Measurements from ENCODE around the gene SENP2. TPM values are rescaled to one million over a fixed set of nuclear protein-coding genes. Genes with fewer than 3 reads are reported as not detected.
A peak's percentile ranks its signal among the peaks of the same experiment; 100 is the strongest.

The SENP2 gene
- total RNA-seq, 1 donor from 2014 or later: 52.3 TPM

DNA sequence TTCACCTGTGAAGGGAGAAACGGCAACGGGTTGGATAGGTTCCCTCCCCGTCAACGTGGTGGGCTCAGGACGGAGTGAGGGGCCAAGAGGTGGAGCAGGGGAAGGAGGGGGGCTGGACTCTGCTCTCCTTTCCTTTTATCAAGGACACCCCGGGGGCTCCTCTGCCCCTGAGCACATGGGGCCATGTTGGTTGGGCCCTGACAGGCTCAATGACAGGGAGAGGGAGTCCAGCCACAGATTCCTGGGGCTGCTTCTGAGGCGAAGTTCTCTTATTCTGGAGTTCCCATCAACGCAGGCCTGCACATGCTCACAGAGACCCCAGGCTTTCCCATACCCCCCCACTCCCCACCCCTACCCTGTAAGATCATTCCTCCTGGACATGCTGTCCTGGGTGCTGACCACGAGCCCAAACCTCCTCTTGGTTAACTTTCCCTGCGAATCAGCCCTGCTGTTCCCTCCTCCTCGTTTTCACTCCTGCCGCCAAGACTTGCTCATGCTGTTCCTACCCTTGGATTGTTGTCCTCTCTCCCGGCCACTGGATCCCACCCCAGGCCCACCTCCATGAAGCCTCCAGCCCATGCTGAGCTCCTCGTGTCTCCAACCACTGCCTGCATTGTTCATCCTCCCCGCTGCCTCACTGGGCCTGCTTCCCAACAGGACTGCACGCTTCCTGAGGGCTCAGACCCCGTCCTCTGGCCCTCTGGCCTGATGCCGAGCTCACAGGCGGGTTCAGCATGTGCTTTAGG is 61.2 kb downstream of the SENP2 start:
- H3K9me3 Mint-ChIP-seq (ENCODE audit: low read depth): no peaks in the 10 kb centered on the region
- no peaks in the 10 kb centered on the region for H3K27me3 Mint-ChIP-seq
- H3K36me3 Mint-ChIP-seq (ENCODE audit: insufficient read depth): peaks cover 32% of the 10 kb centered on the region
- no peak for DNase-seq (ENCODE audit: low spot score, unreplicated experiment)
- TF ChIP-seq, protein P1, sequence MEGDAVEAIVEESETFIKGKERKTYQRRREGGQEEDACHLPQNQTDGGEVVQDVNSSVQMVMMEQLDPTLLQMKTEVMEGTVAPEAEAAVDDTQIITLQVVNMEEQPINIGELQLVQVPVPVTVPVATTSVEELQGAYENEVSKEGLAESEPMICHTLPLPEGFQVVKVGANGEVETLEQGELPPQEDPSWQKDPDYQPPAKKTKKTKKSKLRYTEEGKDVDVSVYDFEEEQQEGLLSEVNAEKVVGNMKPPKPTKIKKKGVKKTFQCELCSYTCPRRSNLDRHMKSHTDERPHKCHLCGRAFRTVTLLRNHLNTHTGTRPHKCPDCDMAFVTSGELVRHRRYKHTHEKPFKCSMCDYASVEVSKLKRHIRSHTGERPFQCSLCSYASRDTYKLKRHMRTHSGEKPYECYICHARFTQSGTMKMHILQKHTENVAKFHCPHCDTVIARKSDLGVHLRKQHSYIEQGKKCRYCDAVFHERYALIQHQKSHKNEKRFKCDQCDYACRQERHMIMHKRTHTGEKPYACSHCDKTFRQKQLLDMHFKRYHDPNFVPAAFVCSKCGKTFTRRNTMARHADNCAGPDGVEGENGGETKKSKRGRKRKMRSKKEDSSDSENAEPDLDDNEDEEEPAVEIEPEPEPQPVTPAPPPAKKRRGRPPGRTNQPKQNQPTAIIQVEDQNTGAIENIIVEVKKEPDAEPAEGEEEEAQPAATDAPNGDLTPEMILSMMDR (IDR thresholded peaks at IDR 0.05; ENCODE audit: unreplicated experiment): no peak
- peak overlapping the region; percentile 7 for H3K27ac Mint-ChIP-seq
- no peak overlapping the region for H3K4me3 Mint-ChIP-seq (ENCODE audit: low read depth)
- no peaks in the 10 kb centered on the region for H3K4me1 Mint-ChIP-seq (ENCODE audit: low read depth)

DNA sequence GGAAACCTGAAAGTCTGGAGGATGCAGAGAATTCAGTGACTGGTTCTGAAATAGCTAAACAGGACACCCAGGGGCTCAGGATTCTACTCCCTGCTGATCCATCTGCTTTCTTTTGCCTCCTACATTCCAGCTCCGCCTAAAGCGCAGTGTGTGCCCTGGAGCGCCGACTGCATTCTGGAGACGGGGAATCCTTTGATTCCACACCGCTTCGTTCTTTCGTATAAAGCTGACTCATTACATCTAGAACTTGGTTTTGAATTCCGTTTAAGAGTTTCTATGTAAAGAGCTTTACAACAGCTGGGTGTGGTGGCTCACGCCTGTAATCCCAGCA is 61.8 kb downstream of the SENP2 start:
- H3K4me1 Mint-ChIP-seq (ENCODE audit: low read depth): no peaks in the 10 kb centered on the region
- H3K27ac Mint-ChIP-seq: no peak overlapping the region
- DNase-seq (ENCODE audit: low spot score, unreplicated experiment): no peak
- H3K36me3 Mint-ChIP-seq (ENCODE audit: insufficient read depth): peaks cover 35% of the 10 kb centered on the region
- H3K9me3 Mint-ChIP-seq (ENCODE audit: low read depth): no peaks in the 10 kb centered on the region
- no peaks in the 10 kb centered on the region for H3K27me3 Mint-ChIP-seq
- H3K4me3 Mint-ChIP-seq (ENCODE audit: low read depth): no peak overlapping the region
- TF ChIP-seq, protein P1 (IDR thresholded peaks at IDR 0.05; ENCODE audit: unreplicated experiment): no peak

DNA sequence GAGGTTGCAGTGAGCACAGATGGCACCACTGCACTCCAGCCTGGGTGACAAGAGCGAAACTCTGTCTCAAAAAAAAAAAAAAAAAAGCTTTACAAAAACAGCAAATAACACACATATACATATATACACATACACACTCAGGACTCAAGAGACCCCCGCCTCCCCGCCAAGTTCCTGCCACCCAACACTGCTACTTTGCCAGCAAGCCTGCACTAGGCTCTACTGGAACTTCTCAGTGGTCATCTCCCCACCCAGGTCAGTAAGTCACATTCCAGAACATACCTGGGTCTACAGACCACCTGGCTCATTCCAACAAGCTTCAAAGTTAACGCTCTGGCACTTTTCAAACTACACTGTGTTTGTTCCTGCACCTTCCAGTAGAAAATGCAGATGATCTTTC is 62.3 kb downstream of the SENP2 start:
- DNase-seq (ENCODE audit: low spot score, unreplicated experiment): no peak
- Mint-ChIP-seq H3K27ac (peak overlapping the region; percentile 6), H3K4me1 (ENCODE audit: low read depth) (no peaks in the 10 kb centered on the region), H3K9me3 (ENCODE audit: low read depth) (no peaks in the 10 kb centered on the region), H3K36me3 (ENCODE audit: insufficient read depth) (peaks cover 32% of the 10 kb centered on the region), H3K4me3 (ENCODE audit: low read depth) (no peak overlapping the region), H3K27me3 (no peaks in the 10 kb centered on the region)
- TF ChIP-seq, protein P1 (IDR thresholded peaks at IDR 0.05; ENCODE audit: unreplicated experiment): no peak

DNA sequence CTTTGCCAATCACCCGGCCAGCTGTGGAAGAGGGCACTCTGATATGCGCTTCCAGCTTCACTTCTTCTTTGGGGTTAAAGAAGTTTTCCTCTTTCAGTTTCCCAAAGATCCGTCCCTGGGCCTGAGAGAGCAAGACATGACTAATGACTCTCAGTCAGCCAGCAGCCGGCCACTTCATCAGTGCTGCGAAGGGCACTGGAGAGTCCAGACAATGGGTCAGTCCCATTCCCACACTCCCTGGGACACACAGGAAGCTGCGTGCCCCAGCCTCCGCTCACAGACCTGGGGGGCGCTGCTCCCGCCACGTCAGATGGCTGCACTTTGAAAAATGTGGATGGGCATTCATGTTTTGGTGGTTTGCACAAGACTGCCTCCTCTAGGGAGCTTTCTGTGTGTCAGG is 63.3 kb downstream of the SENP2 start:
- TF ChIP-seq, protein P1 (IDR thresholded peaks at IDR 0.05; ENCODE audit: unreplicated experiment): no peak
- Mint-ChIP-seq H3K36me3 (ENCODE audit: insufficient read depth) (peaks cover 33% of the 10 kb centered on the region), H3K4me1 (ENCODE audit: low read depth) (no peaks in the 10 kb centered on the region)

DNA sequence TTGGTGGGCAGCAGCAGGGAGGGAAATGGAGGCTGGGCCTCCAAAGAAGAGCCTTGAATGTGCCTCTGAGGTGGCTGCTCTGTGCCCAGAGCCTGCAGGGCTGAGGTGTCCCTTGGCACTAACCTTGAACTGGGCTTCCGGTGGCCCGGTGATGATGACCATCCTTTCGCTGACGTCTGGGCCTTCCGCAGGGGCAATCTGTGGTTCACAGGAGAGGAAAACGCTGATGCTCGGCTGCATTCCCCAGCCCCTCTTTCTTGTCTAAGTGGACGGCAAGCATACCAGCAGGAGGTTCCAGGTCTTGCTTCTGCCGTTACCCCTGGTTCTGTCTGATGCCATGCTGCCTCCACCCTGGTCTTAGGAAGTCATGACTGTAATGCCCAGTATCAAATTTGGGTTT is 65.9 kb downstream of the SENP2 start:
- Mint-ChIP-seq H3K27ac (no peak overlapping the region), H3K4me3 (ENCODE audit: low read depth) (no peak overlapping the region), H3K27me3 (no peaks in the 10 kb centered on the region), H3K9me3 (ENCODE audit: low read depth) (no peaks in the 10 kb centered on the region), H3K4me1 (ENCODE audit: low read depth) (no peaks in the 10 kb centered on the region), H3K36me3 (ENCODE audit: insufficient read depth) (peaks cover 33% of the 10 kb centered on the region)
- DNase-seq (ENCODE audit: low spot score, unreplicated experiment): no peak
- TF ChIP-seq, protein P1 (IDR thresholded peaks at IDR 0.05; ENCODE audit: unreplicated experiment): no peak

More for the DNA sequence above, 63.3 kb downstream of the SENP2 start:
- Mint-ChIP-seq H3K27ac (peak overlapping the region; percentile 26), H3K27me3 (no peaks in the 10 kb centered on the region), H3K9me3 (ENCODE audit: low read depth) (no peaks in the 10 kb centered on the region), H3K4me3 (ENCODE audit: low read depth) (no peak overlapping the region)
- no peak for DNase-seq (ENCODE audit: low spot score, unreplicated experiment)
